Measurements from ENCODE around the gene DYNC2LI1.

DNA sequence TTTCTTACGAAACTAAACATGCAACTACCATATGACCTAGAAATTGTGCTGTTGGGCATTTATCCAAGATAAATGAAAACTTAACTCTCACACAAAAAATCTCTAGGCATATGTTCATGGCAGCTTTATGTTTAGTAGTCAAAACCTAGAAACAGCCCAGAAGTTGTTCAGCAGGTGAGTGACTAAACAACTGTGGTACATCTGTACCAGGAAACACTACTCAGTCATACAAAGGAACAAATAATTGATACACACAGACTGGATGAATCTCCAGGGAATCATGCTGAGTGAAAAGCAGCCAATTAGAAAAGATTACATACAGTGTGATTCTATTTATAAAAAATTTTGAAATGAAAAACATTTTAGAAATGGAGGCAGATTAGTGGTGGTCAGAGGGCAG, 29.3 kb downstream of the DYNC2LI1 start:
- TF ChIP-seq POLR2A (IDR thresholded peaks at IDR 0.05): no peak
- TF ChIP-seq CTCF (IDR thresholded peaks at IDR 0.05): no peak
